ENCODE results near the gene FAM186B. TPM values are rescaled to one million over a fixed set of nuclear protein-coding genes. Genes with fewer than 3 reads are reported as not detected.

The FAM186B gene
- total and polyA plus RNA-seq, 8 donors: 0.18 to 7.0 (median 0.27) TPM; not detected in 4

- TF ChIP-seq POLR2A (IDR thresholded peaks at IDR 0.05) (no peak), POLR2AphosphoS5 (IDR thresholded peaks at IDR 0.05) (no peak), EP300 (IDR thresholded peaks at IDR 0.05) (no peak)
- TF ChIP-seq, protein P1, sequence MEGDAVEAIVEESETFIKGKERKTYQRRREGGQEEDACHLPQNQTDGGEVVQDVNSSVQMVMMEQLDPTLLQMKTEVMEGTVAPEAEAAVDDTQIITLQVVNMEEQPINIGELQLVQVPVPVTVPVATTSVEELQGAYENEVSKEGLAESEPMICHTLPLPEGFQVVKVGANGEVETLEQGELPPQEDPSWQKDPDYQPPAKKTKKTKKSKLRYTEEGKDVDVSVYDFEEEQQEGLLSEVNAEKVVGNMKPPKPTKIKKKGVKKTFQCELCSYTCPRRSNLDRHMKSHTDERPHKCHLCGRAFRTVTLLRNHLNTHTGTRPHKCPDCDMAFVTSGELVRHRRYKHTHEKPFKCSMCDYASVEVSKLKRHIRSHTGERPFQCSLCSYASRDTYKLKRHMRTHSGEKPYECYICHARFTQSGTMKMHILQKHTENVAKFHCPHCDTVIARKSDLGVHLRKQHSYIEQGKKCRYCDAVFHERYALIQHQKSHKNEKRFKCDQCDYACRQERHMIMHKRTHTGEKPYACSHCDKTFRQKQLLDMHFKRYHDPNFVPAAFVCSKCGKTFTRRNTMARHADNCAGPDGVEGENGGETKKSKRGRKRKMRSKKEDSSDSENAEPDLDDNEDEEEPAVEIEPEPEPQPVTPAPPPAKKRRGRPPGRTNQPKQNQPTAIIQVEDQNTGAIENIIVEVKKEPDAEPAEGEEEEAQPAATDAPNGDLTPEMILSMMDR (IDR thresholded peaks at IDR 0.05): no peak
- no peaks in the 10 kb centered on the region for H3K27me3 ChIP-seq
- intact Hi-C loops (cut with DNase I; ENCODE audit: low total_unique reads): no loop called here
- no peaks in the 10 kb centered on the region for H3K4me1 ChIP-seq
- peaks cover 0 to 10% (median 0%) of the 10 kb centered on the region in 4 donors for H3K9me3 ChIP-seq
- DNase-seq: no peak
- WGBS, 5 donors: 64 to 83% (median 83%) methylated on average over 1 of the region's 1 CpG
- H3K4me3 ChIP-seq: no peak overlapping the region
- no peaks in the 10 kb centered on the region for H3K36me3 ChIP-seq
- H3K27ac ChIP-seq: no peak overlapping the region
These were observed 4.4 kb upstream of the FAM186B start for GRCh38 chr12:49609875-49610154.

- DNase-seq: no peak
- 93 to 100% (median 98%) methylated on average over 1 to 2 of the region's 2 CpGs for WGBS, 5 donors
- Histone ChIP-seq H3K27me3 (no peaks in the 10 kb centered on the region), H3K9me3 (peaks cover 0 to 10% (median 0%) of the 10 kb centered on the region in 4 donors), H3K4me3 (no peak overlapping the region), H3K27ac (no peak overlapping the region), H3K36me3 (no peaks in the 10 kb centered on the region), H3K4me1 (no peaks in the 10 kb centered on the region)
- TF ChIP-seq POLR2A (IDR thresholded peaks at IDR 0.05) (no peak), POLR2AphosphoS5 (IDR thresholded peaks at IDR 0.05) (no peak), EP300 (IDR thresholded peaks at IDR 0.05) (no peak)
- TF ChIP-seq, protein P1 (IDR thresholded peaks at IDR 0.05): no peak
- intact Hi-C loops (cut with DNase I; ENCODE audit: low total_unique reads): no loop called here
These were observed 3.8 kb upstream of the FAM186B start for GRCh38 chr12:49609059-49609874.

GRCh38 chr12:49604856-49605255 is 583 bp downstream of the FAM186B start:
- 46 to 60% (median 56%) methylated on average over 5 of the region's 5 CpGs for WGBS, 5 donors
- H3K27ac ChIP-seq: no peak overlapping the region
- intact Hi-C loops (cut with DNase I; ENCODE audit: low total_unique reads): no loop called here
- no peaks in the 10 kb centered on the region for H3K27me3 ChIP-seq
- no peak overlapping the region for H3K4me3 ChIP-seq
- peaks cover 0 to 12% (median 2%) of the 10 kb centered on the region in 4 donors for H3K36me3 ChIP-seq
- no peaks in the 10 kb centered on the region for H3K4me1 ChIP-seq
- H3K9me3 ChIP-seq: no peaks in the 10 kb centered on the region
- TF ChIP-seq EP300 (IDR thresholded peaks at IDR 0.05) (no peak), POLR2AphosphoS5 (IDR thresholded peaks at IDR 0.05) (no peak), POLR2A (IDR thresholded peaks at IDR 0.05) (no peak)
- TF ChIP-seq, protein P1 (IDR thresholded peaks at IDR 0.05): no peak
- no peak for DNase-seq

DNA sequence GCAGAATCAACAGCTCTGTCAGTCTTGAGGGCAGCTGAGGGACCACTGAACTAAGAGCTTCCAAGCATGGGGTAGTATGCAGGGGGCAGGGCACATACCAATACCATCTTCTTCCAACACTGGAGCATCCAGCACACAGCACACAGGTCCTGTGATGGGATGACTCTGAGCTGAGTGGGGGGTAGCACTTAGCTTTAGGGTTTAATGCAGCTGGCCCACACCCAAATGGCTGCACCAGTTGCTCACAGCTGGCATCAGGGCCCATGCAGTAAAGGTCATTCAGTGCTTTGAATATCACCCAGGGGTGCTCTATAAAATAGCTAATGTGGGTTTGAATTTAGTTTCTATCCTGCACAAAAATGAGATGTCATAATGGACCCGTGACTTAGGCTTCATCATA is 1.7 kb downstream of the FAM186B start:
- no peak for DNase-seq
- intact Hi-C loops (cut with DNase I; ENCODE audit: low total_unique reads): no loop called here

More for the DNA sequence above, 1.7 kb downstream of the FAM186B start:
- Histone ChIP-seq H3K9me3 (no peaks in the 10 kb centered on the region), H3K4me3 (no peak overlapping the region), H3K36me3 (peaks cover 0 to 15% (median 2%) of the 10 kb centered on the region in 4 donors), H3K27ac (no peak overlapping the region), H3K27me3 (no peaks in the 10 kb centered on the region), H3K4me1 (no peaks in the 10 kb centered on the region)
- WGBS, 5 donors: 77 to 91% (median 80%) methylated on average over 1 of the region's 1 CpG
- TF ChIP-seq POLR2A (IDR thresholded peaks at IDR 0.05): no peak
- no peak for TF ChIP-seq POLR2AphosphoS5 (IDR thresholded peaks at IDR 0.05)
- TF ChIP-seq, protein P1 (IDR thresholded peaks at IDR 0.05): no peak
- no peak for TF ChIP-seq EP300 (IDR thresholded peaks at IDR 0.05)
